ENCODE data around the gene VWA2.
"Not testable (repeated sequence)": the region's sequence is repeated elsewhere in the genome, so short reads cannot be mapped to it uniquely, and the experiment has no call there.

The VWA2 gene

GRCh38 chr10:114328441-114328812 lies 89.4 kb downstream of the VWA2 start:
- H3K4me3 ChIP-seq (ENCODE audit: low read depth, low read length): no peak overlapping the region
- no peak for DNase-seq (ENCODE audit: low read depth)
- TF ChIP-seq, protein P1, sequence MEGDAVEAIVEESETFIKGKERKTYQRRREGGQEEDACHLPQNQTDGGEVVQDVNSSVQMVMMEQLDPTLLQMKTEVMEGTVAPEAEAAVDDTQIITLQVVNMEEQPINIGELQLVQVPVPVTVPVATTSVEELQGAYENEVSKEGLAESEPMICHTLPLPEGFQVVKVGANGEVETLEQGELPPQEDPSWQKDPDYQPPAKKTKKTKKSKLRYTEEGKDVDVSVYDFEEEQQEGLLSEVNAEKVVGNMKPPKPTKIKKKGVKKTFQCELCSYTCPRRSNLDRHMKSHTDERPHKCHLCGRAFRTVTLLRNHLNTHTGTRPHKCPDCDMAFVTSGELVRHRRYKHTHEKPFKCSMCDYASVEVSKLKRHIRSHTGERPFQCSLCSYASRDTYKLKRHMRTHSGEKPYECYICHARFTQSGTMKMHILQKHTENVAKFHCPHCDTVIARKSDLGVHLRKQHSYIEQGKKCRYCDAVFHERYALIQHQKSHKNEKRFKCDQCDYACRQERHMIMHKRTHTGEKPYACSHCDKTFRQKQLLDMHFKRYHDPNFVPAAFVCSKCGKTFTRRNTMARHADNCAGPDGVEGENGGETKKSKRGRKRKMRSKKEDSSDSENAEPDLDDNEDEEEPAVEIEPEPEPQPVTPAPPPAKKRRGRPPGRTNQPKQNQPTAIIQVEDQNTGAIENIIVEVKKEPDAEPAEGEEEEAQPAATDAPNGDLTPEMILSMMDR (IDR thresholded peaks at IDR 0.05; ENCODE audit: low read depth, low read length, missing control alignments): no peak

GRCh38 chr10:114328874-114329273 lies 89.8 kb downstream of the VWA2 start:
- no peak for DNase-seq (ENCODE audit: low read depth)
- TF ChIP-seq, protein P1 (IDR thresholded peaks at IDR 0.05; ENCODE audit: low read depth, low read length, missing control alignments): no peak
- no peak overlapping the region for H3K4me3 ChIP-seq (ENCODE audit: low read depth, low read length)

- no peak overlapping the region for H3K4me3 ChIP-seq (ENCODE audit: low read depth, low read length)
- TF ChIP-seq, protein P1 (IDR thresholded peaks at IDR 0.05; ENCODE audit: low read depth, low read length, missing control alignments): no peak
- no peak for DNase-seq (ENCODE audit: low read depth)
Observed at GRCh38 chr10:114329634-114330365, 90.7 kb downstream of the VWA2 start.

DNA sequence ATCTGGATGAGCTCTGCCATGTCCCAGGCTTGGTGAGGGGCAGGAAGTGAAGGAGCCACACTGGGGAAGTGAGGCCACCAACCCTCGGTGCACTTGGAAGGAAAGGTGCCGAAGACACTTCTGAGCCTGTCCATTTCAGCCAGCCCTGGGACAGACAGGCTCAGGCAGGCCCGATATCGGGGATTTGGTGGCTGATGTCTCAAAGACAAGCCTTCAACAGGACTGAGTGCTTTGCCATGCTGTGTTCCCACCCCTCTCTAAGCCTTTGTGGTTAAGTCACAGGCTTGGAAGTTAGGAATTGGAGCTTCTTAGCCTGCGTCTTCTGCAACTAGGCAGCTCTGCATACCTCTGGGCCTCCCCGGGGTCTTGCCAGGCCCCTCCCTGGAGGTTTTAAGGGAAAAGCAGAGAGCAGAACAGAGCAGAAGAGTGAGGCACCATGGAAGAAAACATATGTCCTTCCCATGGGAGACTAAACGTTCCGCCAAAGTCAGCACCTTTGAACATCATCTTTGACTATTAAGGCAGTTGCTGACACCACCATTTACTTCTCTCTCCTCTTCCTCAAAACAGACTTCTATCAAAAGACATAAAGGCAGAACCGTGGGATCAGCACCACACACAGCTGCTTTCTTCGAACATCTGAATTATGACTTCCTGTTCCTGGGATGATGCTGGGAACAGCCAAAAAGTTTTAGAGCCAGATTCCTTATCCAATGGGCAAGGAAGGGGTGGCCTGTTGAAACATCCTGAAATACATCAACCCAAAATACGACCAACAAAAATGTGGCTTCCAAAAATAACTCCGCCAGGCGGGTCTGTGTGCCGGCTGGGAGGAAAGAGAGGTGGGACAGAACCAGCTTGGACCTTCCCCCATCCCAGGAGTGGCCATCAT lies 93.5 kb downstream of the VWA2 start:
- TF ChIP-seq, protein P1 (IDR thresholded peaks at IDR 0.05; ENCODE audit: low read depth, low read length, missing control alignments): no peak
- H3K4me3 ChIP-seq (ENCODE audit: low read depth, low read length): no peak overlapping the region
- DNase-seq (ENCODE audit: low read depth): no peak

DNA sequence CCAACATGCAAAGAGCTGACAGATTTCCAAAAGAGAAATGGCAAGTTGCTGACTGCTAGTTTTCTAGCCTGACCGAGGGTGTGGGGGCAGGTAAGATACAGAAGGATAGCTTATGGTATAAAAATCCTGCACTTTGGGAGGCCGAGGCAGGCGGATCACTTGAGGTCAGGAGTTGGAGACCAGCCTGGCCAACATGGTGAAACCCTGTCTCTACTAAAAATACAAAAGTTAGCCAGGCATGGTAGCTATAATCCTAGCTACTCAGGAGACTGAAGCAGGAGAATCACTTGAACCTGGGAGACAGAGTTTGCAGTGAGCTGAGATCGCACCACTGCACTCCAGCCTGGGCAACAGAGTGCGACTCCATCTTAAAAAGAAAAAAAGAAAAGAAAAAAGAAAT lies 94.4 kb downstream of the VWA2 start:
- not testable (repeated sequence) for DNase-seq (ENCODE audit: low read depth); H3K4me3 ChIP-seq (ENCODE audit: low read depth, low read length)

GRCh38 chr10:114334301-114334700 lies 95.2 kb downstream of the VWA2 start:
- DNase-seq (ENCODE audit: low read depth): no peak
- TF ChIP-seq, protein P1 (IDR thresholded peaks at IDR 0.05; ENCODE audit: low read depth, low read length, missing control alignments): no peak
- H3K4me3 ChIP-seq (ENCODE audit: low read depth, low read length): no peak overlapping the region

- DNase-seq (ENCODE audit: low read depth): no peak
- TF ChIP-seq, protein P1 (IDR thresholded peaks at IDR 0.05; ENCODE audit: low read depth, low read length, missing control alignments): no peak
- no peak overlapping the region for H3K4me3 ChIP-seq (ENCODE audit: low read depth, low read length)
Observed at GRCh38 chr10:114335614-114336013, 96.6 kb downstream of the VWA2 start.

All from GM12864 (cell line).